B cell (primary cell): ENCODE results near the gene NBEAL1.

ENCODE experiments used
- CTCF ChIP-seq: fragments of 200-600 bp; IDR thresholded peaks from one replicate; pipeline ENCODE4 v1.8.0; 2022; ENCODE audit warnings: antibody characterized with exemption, mild to moderate bottlenecking
- EZH2 ChIP-seq: IDR thresholded peaks from 2 replicates; pipeline ENCODE4 v1.6.1; 2012; ENCODE audit warnings: borderline replicate concordance, low read depth, mild to moderate bottlenecking, moderate library complexity, low read length; ENCODE audit not compliant: insufficient read depth, poor library complexity, severe bottlenecking

- no peak for TF ChIP-seq CTCF
- TF ChIP-seq EZH2, result no peak
Observed at GRCh38 chr2:203038586-203038985, 23.9 kb downstream of the NBEAL1 start.
